ENCODE results near the gene NPSR1. TPM values are rescaled to one million over a fixed set of nuclear protein-coding genes. Genes with fewer than 3 reads are reported as not detected.
"Not testable (repeated sequence)": the region's sequence is repeated elsewhere in the genome, so short reads cannot be mapped to it uniquely, and the experiment has no call there.

NPSR1 gene
- total RNA-seq, 1 experiment from 2014 or later = not detected

- H3K36me3 Mint-ChIP-seq (ENCODE audit: insufficient read depth, unreplicated experiment) = no peaks in the 10 kb centered on the region
- H3K4me3 Mint-ChIP-seq (ENCODE audit: unreplicated experiment) = no peak overlapping the region
- intact Hi-C loops (cut with micrococcal nuclease) = no loop called here
- CTCF ChIA-PET = no interaction called here
- no peak for TF ChIP-seq CTCF (IDR thresholded peaks at IDR 0.05; ENCODE audit: unreplicated experiment)
- no peak for DNase-seq (ENCODE audit: unreplicated experiment)
- no peaks in the 10 kb centered on the region for H3K27me3 Mint-ChIP-seq (ENCODE audit: insufficient read depth, unreplicated experiment)
- no peak overlapping the region for H3K27ac Mint-ChIP-seq (ENCODE audit: low read depth, unreplicated experiment)
- H3K9me3 Mint-ChIP-seq (ENCODE audit: unreplicated experiment) = peaks cover 17% of the 10 kb centered on the region
- H3K4me1 Mint-ChIP-seq (ENCODE audit: insufficient read depth, unreplicated experiment) = no peaks in the 10 kb centered on the region
- POLR2A ChIA-PET = no interaction called here
- no TSS peak for BruUV-seq (replicated peaks)
Measured at GRCh38 chr7:34879871-34880270, 221.9 kb downstream of the NPSR1 start.

- H3K27me3 Mint-ChIP-seq (ENCODE audit: insufficient read depth, unreplicated experiment); H3K4me1 Mint-ChIP-seq (ENCODE audit: insufficient read depth, unreplicated experiment); BruUV-seq (replicated peaks); H3K4me3 Mint-ChIP-seq (ENCODE audit: unreplicated experiment); CTCF ChIA-PET; H3K36me3 Mint-ChIP-seq (ENCODE audit: insufficient read depth, unreplicated experiment); DNase-seq (ENCODE audit: unreplicated experiment); intact Hi-C loops (cut with micrococcal nuclease); POLR2A ChIA-PET; H3K27ac Mint-ChIP-seq (ENCODE audit: low read depth, unreplicated experiment): not testable (repeated sequence)
- H3K9me3 Mint-ChIP-seq (ENCODE audit: unreplicated experiment) = peaks cover 17% of the 10 kb centered on the region
Measured at GRCh38 chr7:34883855-34884254, 225.8 kb downstream of the NPSR1 start.

GRCh38 chr7:34886856-34887255, 228.8 kb downstream of the NPSR1 start:
- Mint-ChIP-seq H3K36me3 (ENCODE audit: insufficient read depth, unreplicated experiment) (no peaks in the 10 kb centered on the region), H3K27ac (ENCODE audit: low read depth, unreplicated experiment) (no peak overlapping the region), H3K4me3 (ENCODE audit: unreplicated experiment) (no peak overlapping the region), H3K4me1 (ENCODE audit: insufficient read depth, unreplicated experiment) (peaks cover 6% of the 10 kb centered on the region), H3K27me3 (ENCODE audit: insufficient read depth, unreplicated experiment) (no peaks in the 10 kb centered on the region), H3K9me3 (ENCODE audit: unreplicated experiment) (peaks cover 13% of the 10 kb centered on the region)
- no peak for DNase-seq (ENCODE audit: unreplicated experiment)
- no peak for TF ChIP-seq CTCF (IDR thresholded peaks at IDR 0.05; ENCODE audit: unreplicated experiment)
- CTCF ChIA-PET = interaction anchor here (0.6 to 0.7 kb wide), 2 partner anchors 1520 to 1631 kb away, joined by 3 to 6 read pairs; no protein-coding TSS in a partner anchor
- intact Hi-C loops (cut with micrococcal nuclease) = no loop called here
- BruUV-seq (replicated peaks) = no TSS peak
- POLR2A ChIA-PET = no interaction called here

- H3K9me3 Mint-ChIP-seq (ENCODE audit: unreplicated experiment) = peaks cover 14% of the 10 kb centered on the region
- H3K36me3 Mint-ChIP-seq (ENCODE audit: insufficient read depth, unreplicated experiment) = no peaks in the 10 kb centered on the region
- peaks cover 6% of the 10 kb centered on the region for H3K4me1 Mint-ChIP-seq (ENCODE audit: insufficient read depth, unreplicated experiment)
- no peak overlapping the region for H3K4me3 Mint-ChIP-seq (ENCODE audit: unreplicated experiment)
- DNase-seq (ENCODE audit: unreplicated experiment) = no peak
- H3K27me3 Mint-ChIP-seq (ENCODE audit: insufficient read depth, unreplicated experiment) = no peaks in the 10 kb centered on the region
- TF ChIP-seq CTCF (IDR thresholded peaks at IDR 0.05; ENCODE audit: unreplicated experiment) = no peak
- intact Hi-C loops (cut with micrococcal nuclease) = no loop called here
- no TSS peak for BruUV-seq (replicated peaks)
- CTCF ChIA-PET = no interaction called here
- no peak overlapping the region for H3K27ac Mint-ChIP-seq (ENCODE audit: low read depth, unreplicated experiment)
- POLR2A ChIA-PET = interaction anchor here (0.6 kb wide), 1 partner anchor 15 kb away, joined by 3 read pairs; no protein-coding TSS in a partner anchor
Measured at GRCh38 chr7:34889951-34890350, 231.9 kb downstream of the NPSR1 start.

- Mint-ChIP-seq H3K4me3 (ENCODE audit: unreplicated experiment) (no peak overlapping the region), H3K27me3 (ENCODE audit: insufficient read depth, unreplicated experiment) (no peaks in the 10 kb centered on the region), H3K4me1 (ENCODE audit: insufficient read depth, unreplicated experiment) (peaks cover 6% of the 10 kb centered on the region), H3K9me3 (ENCODE audit: unreplicated experiment) (peaks cover 32% of the 10 kb centered on the region), H3K36me3 (ENCODE audit: insufficient read depth, unreplicated experiment) (no peaks in the 10 kb centered on the region), H3K27ac (ENCODE audit: low read depth, unreplicated experiment) (no peak overlapping the region)
- TF ChIP-seq CTCF (IDR thresholded peaks at IDR 0.05; ENCODE audit: unreplicated experiment) = no peak
- intact Hi-C loops (cut with micrococcal nuclease) = no loop called here
- CTCF ChIA-PET = interaction anchor here (0.8 kb wide), 1 partner anchor 13 kb away, joined by 5 read pairs; no protein-coding TSS in a partner anchor
- BruUV-seq (replicated peaks) = no TSS peak
- DNase-seq (ENCODE audit: unreplicated experiment) = no peak
- POLR2A ChIA-PET = no interaction called here
Measured at GRCh38 chr7:34895202-34895601, 237.2 kb downstream of the NPSR1 start.
